ENCODE data around the gene SPNS2.

DNA sequence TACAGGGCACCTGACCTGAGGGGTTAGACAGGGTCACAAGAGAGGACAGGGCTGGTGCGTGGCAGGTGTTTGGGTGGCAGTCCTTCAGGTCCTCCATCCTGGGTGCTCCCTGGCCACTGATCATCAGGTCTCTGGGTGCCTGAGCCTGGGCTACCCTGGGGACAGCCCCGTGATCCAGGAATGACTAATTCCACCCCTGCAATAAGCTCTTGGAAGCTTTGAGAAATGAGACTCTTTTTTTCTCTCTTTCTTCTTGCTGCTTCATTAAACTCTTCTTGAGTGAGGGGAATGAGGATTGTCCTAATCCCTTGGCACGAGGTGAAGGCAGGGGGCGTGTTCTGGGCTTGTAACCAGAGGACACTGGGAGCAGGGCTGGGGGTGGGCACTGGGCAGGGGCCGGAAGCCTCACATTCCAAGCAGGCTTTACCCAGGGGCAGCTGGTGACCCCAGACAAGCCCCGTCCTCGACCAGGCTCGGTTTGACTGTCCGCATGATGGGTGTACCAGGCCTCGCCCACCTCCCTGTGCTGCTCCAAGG lies 21.4 kb upstream of the SPNS2 start:
- TF ChIP-seq, protein P1, sequence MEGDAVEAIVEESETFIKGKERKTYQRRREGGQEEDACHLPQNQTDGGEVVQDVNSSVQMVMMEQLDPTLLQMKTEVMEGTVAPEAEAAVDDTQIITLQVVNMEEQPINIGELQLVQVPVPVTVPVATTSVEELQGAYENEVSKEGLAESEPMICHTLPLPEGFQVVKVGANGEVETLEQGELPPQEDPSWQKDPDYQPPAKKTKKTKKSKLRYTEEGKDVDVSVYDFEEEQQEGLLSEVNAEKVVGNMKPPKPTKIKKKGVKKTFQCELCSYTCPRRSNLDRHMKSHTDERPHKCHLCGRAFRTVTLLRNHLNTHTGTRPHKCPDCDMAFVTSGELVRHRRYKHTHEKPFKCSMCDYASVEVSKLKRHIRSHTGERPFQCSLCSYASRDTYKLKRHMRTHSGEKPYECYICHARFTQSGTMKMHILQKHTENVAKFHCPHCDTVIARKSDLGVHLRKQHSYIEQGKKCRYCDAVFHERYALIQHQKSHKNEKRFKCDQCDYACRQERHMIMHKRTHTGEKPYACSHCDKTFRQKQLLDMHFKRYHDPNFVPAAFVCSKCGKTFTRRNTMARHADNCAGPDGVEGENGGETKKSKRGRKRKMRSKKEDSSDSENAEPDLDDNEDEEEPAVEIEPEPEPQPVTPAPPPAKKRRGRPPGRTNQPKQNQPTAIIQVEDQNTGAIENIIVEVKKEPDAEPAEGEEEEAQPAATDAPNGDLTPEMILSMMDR (conservative IDR thresholded peaks at IDR 0.05; ENCODE audit: low read depth, low read length): no peak
- TF ChIP-seq EZH2phosphoT487 (IDR thresholded peaks at IDR 0.05; ENCODE audit: borderline replicate concordance, low read length): no peak
